Measurements from ENCODE around the gene UVRAG. TPM values are rescaled to one million over a fixed set of nuclear protein-coding genes. Genes with fewer than 3 reads are reported as not detected.
"Not testable (repeated sequence)": the region's sequence is repeated elsewhere in the genome, so short reads cannot be mapped to it uniquely, and the experiment has no call there.

UVRAG gene
- total and polyA plus RNA-seq, 2 of the 13 experiments (the other 11 are each of a cell fraction or from before 2014, with no cell fraction given), result 9.7 to 17.3 TPM

- Histone ChIP-seq H3K27ac (ENCODE audit: extremely low read length, insufficient read depth, low read length) (no peak overlapping the region), H3K36me3 (replicated peaks in 1 of 2; ENCODE audit: control insufficient read depth in 1 of 2, insufficient read depth in 2 of 2, low read length in 2 of 2) (peaks cover 1 to 11% of the 10 kb centered on the region in 2 experiments; a peak in 3 of 5 replicates), H3K4me3 (replicated peaks in 1 of 3; ENCODE audit: insufficient read depth in 1 of 3, low read depth in 2 of 3, low read length in 3 of 3) (no peak overlapping the region), H4K20me1 (ENCODE audit: insufficient read depth, low read length) (no peaks in the 10 kb centered on the region), H3K9ac (ENCODE audit: insufficient read depth, low read depth, low read length) (no peak overlapping the region), H3K9me3 (ENCODE audit: low read length) (no peaks in the 10 kb centered on the region), H3K27me3 (ENCODE audit: control insufficient read depth in 1 of 2, insufficient read depth in 2 of 2, low read length in 2 of 2) (no peaks in the 10 kb centered on the region), H2AFZ (ENCODE audit: low read length) (no peak overlapping the region), H3K79me2 (ENCODE audit: insufficient read depth, low read length) (peaks cover 3% of the 10 kb centered on the region), H3K4me2 (ENCODE audit: low read depth, low read length) (no peak overlapping the region), H3K4me1 (ENCODE audit: insufficient read depth, low read length) (no peaks in the 10 kb centered on the region)
- in situ Hi-C loops (cut with HindIII; ENCODE audit: extremely low pct_ligation_motif_present, low pct_unique_long_range_greater_than_20kb) (no loop called here), intact Hi-C loops (cut with micrococcal nuclease; ENCODE audit: unreplicated experiment) (no loop called here)
- ChIA-PET POLR2A (no interaction called here), CTCF (ENCODE audit: low intra/inter-chr PET ratio, low total read pairs) (no interaction called here)
- DNase-seq (ENCODE audit: low spot score), result no peak
- 92% methylated on average over 1 of the region's 1 CpG for WGBS (ENCODE audit: low lambda C conversion rate)
- BruUV-seq (replicated peaks), result no TSS peak
- ATAC-seq, result no peak
- FAIRE-seq, result no peak
- no peak for TF ChIP-seq GFI1 (CRISPR knock-in tag; IDR thresholded peaks at IDR 0.05; ENCODE audit: borderline replicate concordance)
- no peak for TF ChIP-seq NONO (IDR thresholded peaks at IDR 0.05)
- no peak for TF ChIP-seq NONO (CRISPR knock-in tag; conservative IDR thresholded peaks at IDR 0.05)
- no peak for TF ChIP-seq ARNTL (CRISPR knock-in tag; IDR thresholded peaks at IDR 0.05)
- no peak for TF ChIP-seq ZNF7 (CRISPR knock-in tag; IDR thresholded peaks at IDR 0.05)
- TF ChIP-seq SRY (CRISPR knock-in tag; IDR thresholded peaks at IDR 0.05), result no peak
- no peak for TF ChIP-seq ZNF674 (CRISPR knock-in tag; IDR thresholded peaks at IDR 0.05; ENCODE audit: low read depth)
Measured at GRCh38 chr11:75851203-75851602, 36.2 kb downstream of the UVRAG start.

- in situ Hi-C loops (cut with HindIII; ENCODE audit: extremely low pct_ligation_motif_present, low pct_unique_long_range_greater_than_20kb) (no loop called here), intact Hi-C loops (cut with micrococcal nuclease; ENCODE audit: unreplicated experiment) (no loop called here)
- CTCF ChIA-PET (ENCODE audit: low intra/inter-chr PET ratio, low total read pairs), result no interaction called here
- Histone ChIP-seq H3K4me1 (ENCODE audit: insufficient read depth, low read length) (no peaks in the 10 kb centered on the region), H4K20me1 (ENCODE audit: insufficient read depth, low read length) (no peaks in the 10 kb centered on the region), H3K4me3 (replicated peaks in 1 of 3; ENCODE audit: insufficient read depth in 1 of 3, low read depth in 2 of 3, low read length in 3 of 3) (no peak overlapping the region), H3K36me3 (replicated peaks in 1 of 2; ENCODE audit: control insufficient read depth in 1 of 2, insufficient read depth in 2 of 2, low read length in 2 of 2) (peaks cover 1 to 11% of the 10 kb centered on the region in 2 experiments; a peak in 3 of 5 replicates), H3K27me3 (ENCODE audit: control insufficient read depth in 1 of 2, insufficient read depth in 2 of 2, low read length in 2 of 2) (no peaks in the 10 kb centered on the region), H3K9ac (ENCODE audit: insufficient read depth, low read depth, low read length) (no peak overlapping the region), H2AFZ (ENCODE audit: low read length) (no peak overlapping the region), H3K27ac (ENCODE audit: extremely low read length, insufficient read depth, low read length) (no peak overlapping the region), H3K4me2 (ENCODE audit: low read depth, low read length) (no peak overlapping the region), H3K79me2 (ENCODE audit: insufficient read depth, low read length) (no peaks in the 10 kb centered on the region), H3K9me3 (ENCODE audit: low read length) (no peaks in the 10 kb centered on the region)
- no peak for DNase-seq (ENCODE audit: low spot score)
- BruUV-seq (replicated peaks), result TSS peak; percentile 31
- TF ChIP-seq SNRNP70 (IDR thresholded peaks at IDR 0.05; ENCODE audit: low read depth, low read length) (no peak), ATF7 (IDR thresholded peaks at IDR 0.05) (peak; percentile 40; the same call in 1 of the 2 replicates), ATF7 (CRISPR knock-in tag; IDR thresholded peaks at IDR 0.05) (no peak)
- no peak for FAIRE-seq
- 94% methylated on average over 5 of the region's 5 CpGs for WGBS (ENCODE audit: low lambda C conversion rate)
- no peak for ATAC-seq
- POLR2A ChIA-PET, result no interaction called here
Measured at GRCh38 chr11:75852406-75853017, 37.5 kb downstream of the UVRAG start.

GRCh38 chr11:75853563-75853962, 38.6 kb downstream of the UVRAG start:
- FAIRE-seq; DNase-seq (ENCODE audit: low spot score); H3K79me2 ChIP-seq (ENCODE audit: insufficient read depth, low read length); POLR2A ChIA-PET; H4K20me1 ChIP-seq (ENCODE audit: insufficient read depth, low read length); intact Hi-C loops (cut with micrococcal nuclease; ENCODE audit: unreplicated experiment); BruUV-seq (replicated peaks); ATAC-seq; H3K9me3 ChIP-seq (ENCODE audit: low read length); H3K4me3 ChIP-seq (replicated peaks in 1 of 3; ENCODE audit: insufficient read depth in 1 of 3, low read depth in 2 of 3, low read length in 3 of 3); H3K9ac ChIP-seq (ENCODE audit: insufficient read depth, low read depth, low read length); H3K27ac ChIP-seq (ENCODE audit: extremely low read length, insufficient read depth, low read length); CTCF ChIA-PET (ENCODE audit: low intra/inter-chr PET ratio, low total read pairs); H3K27me3 ChIP-seq (ENCODE audit: control insufficient read depth in 1 of 2, insufficient read depth in 2 of 2, low read length in 2 of 2); in situ Hi-C loops (cut with HindIII; ENCODE audit: extremely low pct_ligation_motif_present, low pct_unique_long_range_greater_than_20kb); H3K4me1 ChIP-seq (ENCODE audit: insufficient read depth, low read length); H3K4me2 ChIP-seq (ENCODE audit: low read depth, low read length); H2AFZ ChIP-seq (ENCODE audit: low read length): not testable (repeated sequence)
- 100% methylated on average over 4 of the region's 4 CpGs for WGBS (ENCODE audit: low lambda C conversion rate)
- peaks cover 1 to 11% of the 10 kb centered on the region in 2 experiments; a peak in 3 of 5 replicates for H3K36me3 ChIP-seq (replicated peaks in 1 of 2; ENCODE audit: control insufficient read depth in 1 of 2, insufficient read depth in 2 of 2, low read length in 2 of 2)

Measured in HepG2 (cell line).